GM12878 (cell line): ENCODE data around the gene TOM1L2. TPM values are rescaled to one million over a fixed set of nuclear protein-coding genes. Genes with fewer than 3 reads are reported as not detected.

ENCODE experiments used
- CUX1 ChIP-seq: IDR thresholded peaks from 2 replicates; pipeline ENCODE4 v1.6.1; 2012; ENCODE audit warnings: improper control_type of control experiment, low read depth, low read length; ENCODE audit not compliant: insufficient replicate concordance
- NKRF ChIP-seq: fragments of 450-650 bp; conservative IDR thresholded peaks from 2 replicates; pipeline ENCODE4 v1.6.1; 2017; ENCODE audit warnings: mild to moderate bottlenecking, moderate library complexity
- TCF3 ChIP-seq: IDR thresholded peaks from 2 replicates; pipeline ENCODE4 v1.6.1; 2012; ENCODE audit warnings: low read depth, mild to moderate bottlenecking, low read length, borderline replicate concordance; ENCODE audit not compliant: insufficient read depth
- YBX1 ChIP-seq: fragments of 450-650 bp; IDR thresholded peaks from 2 replicates; pipeline ENCODE4 v1.6.1; 2016; ENCODE audit warnings: antibody characterized with exemption
- ZSCAN29 ChIP-seq: fragments of 450-650 bp; IDR thresholded peaks from 2 replicates; pipeline ENCODE4 v1.6.1; 2017; ENCODE audit warnings: mild to moderate bottlenecking, moderate library complexity
- polyA plus RNA-seq, 11 experiments: library from polyadenylated mRNA; depleted of rRNA in 4 of 11; unstranded in 6 of 11; stranded (reverse) in 5 of 11; fragments of >200 nt; fragmentation: Nextera tagmentation in 4 of 11; fragmentation: Illumina TruSeq in 1 of 11; extraction: Ambion mirVana in 4 of 11; extraction: Trizol in 1 of 11; gene quantifications; 1 replicate in 1 of 11; 2 replicates in 10 of 11; pipeline versions ENCODE4 v1.2.1 to v1.2.3, GENCODE V29; 2011 to 2016; ENCODE audit warnings: inconsistent platforms in 2 of 11, missing spikeins in 2 of 11, low read depth in 1 of 11
- total RNA-seq, 4 experiments: library from RNA; depleted of rRNA in 3 of 4; stranded (reverse); fragments of >200 nt in 3 of 4; fragmentation: Illumina TruSeq in 1 of 4; extraction: Trizol in 1 of 4; gene quantifications; 2 replicates each; pipeline versions ENCODE4 v1.2.1 to v1.2.3, GENCODE V29; 2013 to 2021

TOM1L2 gene
- total and polyA plus RNA-seq, 10 of the 15 experiments (the other 5 are each of a cell fraction or from before 2014, with no cell fraction given) = 0.19 to 19.2 (median 8.1) TPM

GRCh38 chr17:17926840-17927449, 45.3 kb downstream of the TOM1L2 start (continued):
- TF ChIP-seq CUX1 (no peak), ZSCAN29 (no peak), TCF3 (no peak), NKRF (no peak), YBX1 (no peak)
